Cardiac atrium fibroblast (primary cell): ENCODE measurements around the gene EEF1AKMT3. TPM values are rescaled to one million over a fixed set of nuclear protein-coding genes. Genes with fewer than 3 reads are reported as not detected.

Experiments used
- total RNA-seq: library from RNA; depleted of rRNA; stranded (reverse); fragments of >200 nt; gene quantifications from 2 replicates; pipeline ENCODE4 v1.2.3, GENCODE V29; 2015

Gene EEF1AKMT3
- 8.7 and 14.6 TPM in 2 replicates for total RNA-seq

DNA sequence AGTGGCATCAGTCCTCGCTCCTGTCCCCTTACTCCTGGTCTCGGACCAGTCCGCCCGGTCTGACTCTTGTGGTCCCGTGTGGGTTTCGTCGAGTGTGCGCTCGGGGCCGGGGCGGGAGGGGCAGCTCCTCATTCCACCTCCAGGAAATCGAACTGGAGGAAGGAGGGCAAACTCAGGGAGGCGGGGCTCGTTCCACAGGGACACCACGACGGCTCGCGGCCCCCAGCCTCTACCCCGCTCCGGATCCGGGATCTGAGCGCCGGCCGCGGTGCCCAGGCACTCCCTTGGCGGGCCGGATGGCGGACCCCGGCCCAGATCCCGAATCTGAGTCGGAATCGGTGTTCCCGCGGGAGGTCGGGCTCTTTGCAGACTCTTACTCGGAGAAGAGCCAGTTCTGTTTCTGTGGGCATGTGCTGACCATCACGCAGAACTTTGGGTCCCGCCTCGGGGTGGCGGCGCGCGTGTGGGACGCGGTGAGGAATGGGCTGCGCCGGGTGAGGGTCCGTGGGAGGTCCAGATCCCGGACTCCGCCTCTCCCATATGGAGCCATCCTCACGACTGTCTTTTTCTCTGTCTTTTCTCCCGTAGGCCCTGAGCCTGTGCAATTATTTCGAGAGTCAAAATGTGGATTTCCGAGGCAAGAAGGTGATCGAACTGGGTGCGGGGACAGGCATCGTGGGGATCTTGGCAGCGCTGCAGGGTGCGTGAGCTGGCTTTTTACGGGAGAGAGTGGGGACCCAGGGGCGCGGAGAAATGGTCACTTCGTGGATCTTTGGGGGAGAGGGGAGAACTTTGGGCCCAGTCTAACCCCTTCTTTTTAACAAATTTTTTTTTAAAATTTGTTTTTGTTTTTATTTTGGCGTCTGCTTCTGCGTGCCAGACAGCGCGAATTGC, at the start of gene EEF1AKMT3:
Gene EEF1AKMT3, plus strand, starts transcription at position 186 of the 894 bp plus-strand sequence. Its CDS starts 111 bp downstream, at position 297.

DNA sequence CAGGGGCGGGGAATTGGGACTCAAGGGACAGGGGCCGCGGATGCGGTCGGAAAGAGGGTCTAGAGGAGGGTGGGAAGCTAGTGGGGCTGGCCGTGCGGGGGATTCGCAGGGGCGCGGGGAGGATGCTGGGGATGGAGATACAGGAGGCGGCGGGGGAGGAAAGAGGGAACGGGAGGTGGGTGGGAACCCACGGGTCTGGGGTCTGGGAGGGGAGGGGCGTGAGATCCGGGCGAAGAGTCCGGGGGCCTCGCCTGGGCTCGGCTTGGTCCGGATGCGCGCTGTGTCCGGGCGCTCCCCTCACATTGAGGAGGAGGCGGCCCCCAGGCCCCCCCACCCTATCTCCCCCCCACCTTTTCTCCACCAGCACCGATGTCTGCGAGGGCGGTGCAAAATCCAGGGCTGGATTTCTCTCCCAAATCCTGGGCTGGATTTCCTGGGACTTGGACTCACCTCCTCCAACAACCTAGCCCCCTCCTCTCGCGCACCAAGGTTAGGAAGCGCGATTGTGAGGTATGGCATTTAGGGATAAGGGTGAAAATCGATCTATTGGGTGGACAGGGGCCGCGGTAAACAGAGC, 33.7 kb upstream of the EEF1AKMT3 start, which contains the start of gene AGAP2:
Gene AGAP2, minus strand, starts transcription at position 82 of the 577 bp plus-strand sequence. CDS start 496 bp downstream, outside the sequence.

DNA sequence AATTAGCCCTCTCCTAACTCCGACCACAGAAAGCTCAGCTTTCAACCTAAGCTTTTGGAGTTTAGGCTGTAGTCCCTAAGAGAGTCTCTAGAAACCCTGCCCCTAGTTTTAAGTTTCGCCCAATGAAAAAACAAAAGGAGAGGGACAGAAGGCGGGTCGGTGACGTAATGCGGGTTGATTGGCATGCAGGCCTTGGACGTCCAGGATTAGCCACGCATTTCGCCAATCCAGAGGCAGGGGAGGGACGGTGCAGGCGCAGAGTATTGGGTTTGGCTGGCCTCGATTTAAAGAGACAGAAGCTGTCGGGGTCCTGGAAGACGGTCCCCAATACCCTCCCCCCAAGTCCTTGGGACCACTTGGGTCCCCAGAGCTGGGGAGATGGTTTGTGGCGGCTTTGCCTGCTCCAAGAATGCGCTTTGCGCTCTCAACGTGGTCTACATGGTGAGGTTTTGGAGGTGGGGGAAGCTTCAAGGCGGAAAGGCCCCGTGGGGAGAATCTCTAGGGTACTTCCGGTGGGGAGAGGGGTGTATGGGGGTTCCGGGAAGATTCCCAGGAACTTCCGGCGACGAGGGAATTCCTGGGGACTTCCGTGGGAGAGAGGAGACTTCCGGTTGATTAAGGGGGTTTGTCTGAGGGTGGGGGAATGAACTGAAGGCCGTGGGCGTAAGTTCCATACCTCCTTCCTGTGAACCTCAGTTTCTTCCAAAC, 27.5 kb upstream of the EEF1AKMT3 start, which contains the start of gene TSPAN31:
Gene TSPAN31, plus strand, starts transcription at position 263 of the 708 bp plus-strand sequence. Its CDS starts 116 bp downstream, at position 379.

DNA sequence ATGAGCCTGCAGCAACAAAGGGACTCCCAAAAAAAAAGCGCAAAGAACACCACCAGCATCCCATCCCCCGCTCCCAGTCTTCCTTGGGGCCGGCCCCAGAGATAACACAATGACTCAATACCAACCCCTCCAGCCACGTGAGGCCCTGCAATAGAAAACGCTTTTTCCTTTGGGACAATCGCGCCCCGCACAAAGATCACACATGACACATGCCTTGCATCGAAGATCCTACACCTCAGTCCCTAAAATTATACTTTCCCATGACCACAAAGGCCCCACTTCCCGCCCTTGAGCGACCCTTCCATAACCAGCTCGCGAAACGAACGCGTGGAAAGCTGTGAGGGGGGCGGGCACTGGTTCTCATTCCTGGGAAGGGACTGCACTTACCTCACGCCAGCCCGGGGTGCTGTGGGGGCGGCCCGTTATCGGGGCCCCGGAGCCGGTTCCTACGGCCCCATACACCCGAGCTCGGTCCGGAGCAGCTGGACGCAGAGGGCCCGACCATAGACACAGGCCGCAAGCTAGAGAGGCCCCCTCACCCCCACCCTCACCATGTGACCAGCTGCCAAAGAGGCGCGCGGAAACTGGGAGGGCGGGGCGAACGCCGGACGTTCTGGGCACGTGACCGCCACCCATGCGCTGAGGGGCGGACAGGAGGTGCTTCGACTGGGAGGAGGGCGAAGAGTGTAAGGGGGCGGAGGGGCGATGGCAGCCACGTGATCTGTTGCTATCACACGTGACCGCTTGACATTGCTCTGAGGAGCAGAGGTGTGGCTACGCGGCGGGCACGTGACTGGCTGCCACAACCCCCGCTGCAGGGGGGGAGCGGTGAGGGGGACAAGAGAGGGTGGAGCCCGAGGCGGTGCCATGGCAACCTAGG, 20.4 kb upstream of the EEF1AKMT3 start, which contains the start of gene CDK4:
Gene CDK4, minus strand, starts transcription at position 523 of the 880 bp plus-strand sequence. CDS start 593 bp downstream, outside the sequence.

DNA sequence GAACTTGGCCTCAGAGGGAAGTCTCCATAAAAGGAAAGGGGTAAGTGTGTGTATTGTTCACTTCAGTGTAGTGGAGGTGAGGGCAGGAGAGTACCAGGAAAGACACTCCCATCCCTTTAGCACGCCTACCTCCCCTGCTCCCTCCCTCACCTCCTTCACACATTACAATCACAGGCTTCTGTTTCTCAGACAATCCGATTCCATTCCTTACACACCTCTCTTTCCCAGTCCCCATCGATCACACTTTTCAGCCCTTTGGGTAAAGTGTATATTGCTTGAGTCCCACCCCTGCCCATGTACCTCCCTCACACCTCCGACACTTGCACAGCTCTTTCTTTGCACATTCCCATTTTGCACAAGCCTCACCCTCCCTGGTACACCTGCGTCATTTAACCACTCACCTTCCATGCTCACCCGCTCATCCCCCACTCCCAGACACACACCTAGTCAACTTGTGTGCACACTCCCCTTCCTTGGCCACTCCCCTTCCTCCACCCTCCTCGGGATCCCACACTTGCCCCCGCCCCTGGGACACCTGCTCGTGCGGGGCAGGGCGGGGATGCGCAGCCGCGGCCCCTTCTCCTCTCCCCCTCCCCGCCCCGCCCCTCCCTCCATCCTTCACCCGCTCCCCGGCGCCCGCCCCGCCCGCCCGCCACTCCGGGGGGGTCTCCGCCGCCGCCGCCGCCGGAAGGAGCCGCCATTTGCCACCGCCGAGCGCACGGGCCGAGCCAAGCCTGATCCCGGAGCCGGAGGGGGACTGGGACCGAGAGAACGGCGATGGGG, 17.8 kb upstream of the EEF1AKMT3 start, which contains the start of gene MARCHF9:
Gene MARCHF9, plus strand, starts transcription at position 693 of the 783 bp plus-strand sequence. CDS start 426 bp downstream, outside the sequence.

DNA sequence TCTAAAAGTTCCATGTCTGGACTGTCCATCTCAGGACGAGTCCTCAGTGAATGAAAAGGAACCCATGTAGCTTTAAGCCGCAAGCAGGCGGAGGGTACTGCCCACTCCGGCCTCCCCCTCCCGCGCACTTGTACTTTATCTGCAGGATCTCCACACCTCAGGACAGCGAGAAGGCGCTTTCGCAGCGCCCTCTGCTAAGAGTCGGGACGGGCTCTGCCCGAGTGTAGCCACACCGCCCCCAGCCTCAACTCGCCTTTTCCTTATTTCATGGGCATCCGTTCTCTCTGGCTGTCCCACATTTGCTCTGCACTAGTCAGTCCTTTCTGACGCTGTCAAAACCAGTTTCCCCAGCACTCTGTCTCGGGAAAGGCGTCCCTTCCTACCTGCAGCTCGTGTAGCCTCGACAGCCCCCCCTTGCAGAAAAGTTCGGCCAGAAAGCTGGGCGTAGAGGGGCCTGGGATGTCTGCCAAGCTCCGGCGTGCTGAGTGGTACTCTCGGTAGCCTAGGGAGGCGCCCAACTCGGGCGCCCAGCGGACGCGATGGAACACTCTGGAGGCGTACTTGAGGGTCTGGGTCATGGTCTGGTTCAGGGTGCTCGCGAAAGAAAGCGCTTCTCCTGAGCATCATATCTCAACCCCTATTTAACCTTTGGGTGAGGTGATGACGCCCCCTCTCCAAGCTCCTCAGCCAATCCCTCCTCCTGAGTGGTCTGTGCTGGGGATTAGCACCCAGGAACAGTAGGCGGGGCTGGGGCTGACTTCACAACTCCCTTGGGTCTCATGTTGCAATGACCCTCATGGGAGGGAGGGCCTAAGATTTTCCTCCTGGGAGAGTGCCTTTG, 5.7 kb upstream of the EEF1AKMT3 start, which contains the start of gene CYP27B1:
Gene CYP27B1, minus strand, starts transcription at position 615 of the 841 bp plus-strand sequence. Its CDS starts 37 bp downstream, at position 578.

DNA sequence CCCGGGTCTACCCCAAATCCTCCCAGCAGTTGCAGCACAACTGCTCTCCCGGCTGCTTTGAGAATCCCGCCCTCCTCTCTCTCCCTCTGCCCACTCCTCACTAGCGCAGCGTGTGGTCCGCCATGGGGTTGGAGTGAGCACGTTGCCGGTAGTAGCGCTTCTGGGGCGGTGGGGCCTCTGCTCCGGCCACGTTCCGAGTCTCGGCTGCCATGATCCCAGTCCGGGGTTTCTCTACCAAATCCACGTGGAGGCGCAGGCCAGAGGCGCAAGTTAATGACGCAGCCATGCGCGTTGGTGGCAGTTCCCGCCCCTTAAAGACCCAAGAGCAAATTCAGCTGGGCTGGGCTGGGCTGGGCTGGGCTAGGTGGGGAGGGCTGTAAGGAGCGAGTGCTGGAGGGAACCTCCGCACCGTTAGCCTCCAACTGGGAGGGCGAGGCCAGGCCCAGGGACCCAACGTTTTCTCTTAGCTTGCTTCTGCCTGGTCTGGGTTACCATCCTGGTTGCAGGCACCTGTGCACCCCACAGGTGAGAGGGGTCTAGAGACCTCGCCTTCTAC, 463 bp upstream of the EEF1AKMT3 start, which contains the start of gene METTL1:
Gene METTL1, minus strand, starts transcription at position 233 of the 556 bp plus-strand sequence. Its CDS starts 22 bp downstream, at position 211.

DNA sequence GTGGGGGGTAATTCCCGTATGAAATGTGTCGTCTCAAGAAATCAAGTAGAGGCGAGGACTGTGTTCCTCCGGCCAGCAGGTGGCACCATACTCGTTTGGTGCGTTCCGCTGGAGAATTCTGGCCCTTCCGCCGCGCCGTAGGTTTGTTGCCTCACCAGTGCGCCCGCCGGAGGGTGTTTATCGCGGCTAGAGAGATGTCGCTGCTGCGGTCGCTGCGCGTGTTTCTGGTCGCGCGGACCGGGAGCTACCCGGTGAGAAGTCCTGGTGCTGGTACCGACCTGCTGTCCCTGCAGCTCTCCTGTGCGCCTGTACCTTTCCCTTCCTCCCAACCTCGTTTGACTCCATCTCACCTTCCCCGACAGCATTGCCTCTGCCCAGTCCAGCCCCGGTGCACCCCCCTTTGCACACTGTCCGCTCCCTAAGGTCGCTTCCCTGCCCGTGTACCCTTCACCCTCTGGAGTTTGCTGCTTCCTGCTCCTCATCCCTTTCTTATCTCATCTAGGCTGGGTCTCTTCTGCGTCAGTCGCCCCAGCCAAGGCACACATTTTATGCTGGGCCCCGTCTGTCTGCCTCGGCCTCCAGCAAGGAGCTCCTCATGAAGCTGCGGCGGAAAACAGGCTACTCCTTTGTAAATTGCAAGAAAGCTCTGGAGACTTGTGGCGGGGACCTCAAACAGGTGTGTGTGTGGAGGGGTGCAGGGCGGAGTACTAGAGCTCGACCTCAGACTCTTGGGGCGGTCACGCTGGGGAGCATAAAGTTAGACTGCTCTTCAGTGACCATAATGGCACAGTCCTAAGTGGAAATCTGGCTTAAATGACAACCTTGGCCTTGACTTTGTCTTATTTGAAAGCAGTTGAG, 10.4 kb downstream of the EEF1AKMT3 start, which contains the start of gene TSFM:
Gene TSFM, plus strand, starts transcription at position 180 of the 858 bp plus-strand sequence. Its CDS starts 15 bp downstream, at position 195.

Other genes with a start within 250 kb of the EEF1AKMT3 start
- gene MBD6, start 249.8 kb upstream of the EEF1AKMT3 start, total RNA-seq, result 9.9 and 15.0 TPM in 2 replicates
- 126 and 150 TPM in 2 replicates for gene DCTN2, start 225.4 kb upstream of the EEF1AKMT3 start, total RNA-seq
- gene KIF5A, start 222.6 kb upstream of the EEF1AKMT3 start, total RNA-seq, result not detected in 2 replicates
- 11.0 and 19.4 TPM in 2 replicates for gene PIP4K2C, start 181.4 kb upstream of the EEF1AKMT3 start, total RNA-seq
- gene DTX3, start 167.8 kb upstream of the EEF1AKMT3 start, total RNA-seq, result 4.7 and 5.3 TPM in 2 replicates
- 10.5 and 11.0 TPM in 2 replicates for gene ARHGEF25, start 161.2 kb upstream of the EEF1AKMT3 start, total RNA-seq
- gene B4GALNT1, start 139.4 kb upstream of the EEF1AKMT3 start, total RNA-seq, result 0.16 and 0.18 TPM in 2 replicates
- gene OS9, start 78.5 kb upstream of the EEF1AKMT3 start, total RNA-seq, result 310 and 312 TPM in 2 replicates
- 0.18 and 0.32 TPM in 2 replicates for gene AGAP2, start 33.9 kb upstream of the EEF1AKMT3 start, total RNA-seq
- 70.0 and 70.2 TPM in 2 replicates for gene TSPAN31, start 27.6 kb upstream of the EEF1AKMT3 start, total RNA-seq
- 155 and 176 TPM in 2 replicates for gene CDK4, start 20.3 kb upstream of the EEF1AKMT3 start, total RNA-seq
- gene MARCHF9, start 17.5 kb upstream of the EEF1AKMT3 start, total RNA-seq, result 2.9 and 3.2 TPM in 2 replicates
- 11.4 TPM in 1 of 2 replicates, not detected in the other for gene CYP27B1, start 5.5 kb upstream of the EEF1AKMT3 start, total RNA-seq
- gene METTL1, start 509 bp upstream of the EEF1AKMT3 start, total RNA-seq, result 11.8 and 16.6 TPM in 2 replicates
- gene TSFM, start 10.2 kb downstream of the EEF1AKMT3 start, total RNA-seq, result 15.5 and 25.4 TPM in 2 replicates
- 2.2 and 2.8 TPM in 2 replicates for gene AVIL, start 46.1 kb downstream of the EEF1AKMT3 start, total RNA-seq
- gene CTDSP2, start 74.1 kb downstream of the EEF1AKMT3 start, total RNA-seq, result 103 and 138 TPM in 2 replicates
- 2.8 and 7.9 TPM in 2 replicates for gene ATP23, start 169.0 kb downstream of the EEF1AKMT3 start, total RNA-seq